ENCODE measurements around the gene MAF.

The MAF gene

DNA sequence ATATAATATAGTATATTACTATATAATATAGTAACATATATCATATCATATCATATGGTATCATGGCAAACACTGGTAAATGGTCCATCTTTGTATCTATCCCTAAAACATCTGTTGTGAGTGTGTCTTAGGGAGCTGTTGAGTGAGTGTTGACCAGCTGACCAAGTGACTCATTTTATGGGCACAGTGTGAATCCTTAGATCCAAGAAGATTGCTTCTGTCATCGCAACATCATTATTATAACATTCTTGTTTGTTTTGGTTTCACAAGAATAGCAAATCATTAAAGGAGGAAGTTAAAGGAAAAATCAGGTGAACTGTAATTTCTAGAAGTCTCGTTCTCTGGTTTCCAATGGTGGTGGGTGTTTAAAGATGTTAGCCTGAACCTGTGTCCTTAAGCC, 11.7 kb upstream of the MAF start:
- no peak for DNase-seq (ENCODE audit: low read depth)
- TF ChIP-seq MYC (IDR thresholded peaks at IDR 0.05; ENCODE audit: low read depth, low read length) (no peak), POLR2A (IDR thresholded peaks at IDR 0.05; ENCODE audit: extremely low read depth, insufficient read length) (no peak), CTCF (IDR thresholded peaks at IDR 0.05; ENCODE audit: low read depth, low read length) (no peak), MAX (IDR thresholded peaks at IDR 0.05; ENCODE audit: low read depth, low read length) (no peak)
- H3K4me3 ChIP-seq (ENCODE audit: low read depth, low read length), result no peak overlapping the region

DNA sequence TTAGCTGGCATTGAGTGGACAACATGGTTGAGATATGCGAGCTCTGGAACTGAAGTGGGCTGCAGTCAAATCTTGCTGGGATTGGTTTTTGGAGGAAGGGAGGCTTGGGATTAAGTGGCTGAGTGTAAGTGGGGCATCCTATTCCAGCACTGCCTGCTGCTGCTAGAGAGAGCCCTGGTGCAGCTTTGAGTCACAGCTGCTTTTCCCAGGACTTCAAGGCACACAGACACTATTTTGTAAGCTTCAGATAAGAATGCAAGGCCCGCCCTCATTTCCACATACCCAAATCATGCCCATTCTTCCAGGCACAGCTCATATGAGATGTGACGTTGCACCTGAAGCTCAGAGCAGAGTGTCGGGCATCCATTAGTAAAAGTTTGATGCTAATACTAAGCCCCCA, 10.2 kb upstream of the MAF start:
- no peak overlapping the region for H3K4me3 ChIP-seq (ENCODE audit: low read depth, low read length)
- TF ChIP-seq MYC (IDR thresholded peaks at IDR 0.05; ENCODE audit: low read depth, low read length), result no peak
- TF ChIP-seq POLR2A (IDR thresholded peaks at IDR 0.05; ENCODE audit: extremely low read depth, insufficient read length), result no peak
- no peak for TF ChIP-seq CTCF (IDR thresholded peaks at IDR 0.05; ENCODE audit: low read depth, low read length)
- no peak for TF ChIP-seq MAX (IDR thresholded peaks at IDR 0.05; ENCODE audit: low read depth, low read length)
- DNase-seq (ENCODE audit: low read depth), result no peak

GRCh38 chr16:79609861-79610260, 9.3 kb upstream of the MAF start:
- H3K4me3 ChIP-seq (ENCODE audit: low read depth, low read length), result no peak overlapping the region
- TF ChIP-seq POLR2A (IDR thresholded peaks at IDR 0.05; ENCODE audit: extremely low read depth, insufficient read length), result no peak
- TF ChIP-seq MYC (IDR thresholded peaks at IDR 0.05; ENCODE audit: low read depth, low read length), result no peak
- TF ChIP-seq MAX (IDR thresholded peaks at IDR 0.05; ENCODE audit: low read depth, low read length), result no peak
- no peak for TF ChIP-seq CTCF (IDR thresholded peaks at IDR 0.05; ENCODE audit: low read depth, low read length)
- no peak for DNase-seq (ENCODE audit: low read depth)

- TF ChIP-seq MAX (IDR thresholded peaks at IDR 0.05; ENCODE audit: low read depth, low read length), result no peak
- no peak for TF ChIP-seq POLR2A (IDR thresholded peaks at IDR 0.05; ENCODE audit: extremely low read depth, insufficient read length)
- TF ChIP-seq CTCF (IDR thresholded peaks at IDR 0.05; ENCODE audit: low read depth, low read length), result no peak
- no peak for TF ChIP-seq MYC (IDR thresholded peaks at IDR 0.05; ENCODE audit: low read depth, low read length)
- no peak for DNase-seq (ENCODE audit: low read depth)
- no peak overlapping the region for H3K4me3 ChIP-seq (ENCODE audit: low read depth, low read length)
Observed at GRCh38 chr16:79608976-79609375, 8.4 kb upstream of the MAF start.

GRCh38 chr16:79607587-79607986, 7.0 kb upstream of the MAF start:
- DNase-seq (ENCODE audit: low read depth), result no peak
- no peak for TF ChIP-seq CTCF (IDR thresholded peaks at IDR 0.05; ENCODE audit: low read depth, low read length)
- no peak for TF ChIP-seq MYC (IDR thresholded peaks at IDR 0.05; ENCODE audit: low read depth, low read length)
- TF ChIP-seq MAX (IDR thresholded peaks at IDR 0.05; ENCODE audit: low read depth, low read length), result no peak
- no peak for TF ChIP-seq POLR2A (IDR thresholded peaks at IDR 0.05; ENCODE audit: extremely low read depth, insufficient read length)
- no peak overlapping the region for H3K4me3 ChIP-seq (ENCODE audit: low read depth, low read length)

DNA sequence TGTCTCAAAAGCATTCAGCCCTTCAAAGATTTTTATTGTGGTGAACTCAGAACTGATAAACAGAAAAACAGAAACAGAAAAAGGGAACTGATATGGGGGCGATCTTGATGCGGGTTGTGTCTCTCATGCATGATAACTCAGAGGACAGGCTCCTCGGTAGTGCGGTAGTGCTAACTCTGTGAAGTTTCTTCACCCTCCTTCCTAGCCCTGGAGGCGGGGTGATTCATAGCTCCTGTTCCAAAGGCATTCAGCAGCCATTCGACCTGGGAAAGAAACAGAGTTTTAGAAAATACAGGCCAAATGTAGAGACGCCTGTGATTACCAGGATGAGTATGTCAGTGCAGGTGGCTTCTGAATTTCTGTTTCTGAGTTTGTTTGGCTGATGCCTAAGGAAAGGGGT, 5.5 kb upstream of the MAF start:
- no peak for DNase-seq (ENCODE audit: low read depth)
- H3K4me3 ChIP-seq (ENCODE audit: low read depth, low read length), result no peak overlapping the region
- no peak for TF ChIP-seq MYC (IDR thresholded peaks at IDR 0.05; ENCODE audit: low read depth, low read length)
- TF ChIP-seq CTCF (IDR thresholded peaks at IDR 0.05; ENCODE audit: low read depth, low read length), result no peak
- TF ChIP-seq MAX (IDR thresholded peaks at IDR 0.05; ENCODE audit: low read depth, low read length), result no peak
- no peak for TF ChIP-seq POLR2A (IDR thresholded peaks at IDR 0.05; ENCODE audit: extremely low read depth, insufficient read length)
